ENCODE results near the gene ELP5. TPM values are rescaled to one million over a fixed set of nuclear protein-coding genes. Genes with fewer than 3 reads are reported as not detected.

ELP5 gene
- total RNA-seq, 4 donors from 2014 or later, result 41.9 to 65.6 (median 51.3) TPM

DNA sequence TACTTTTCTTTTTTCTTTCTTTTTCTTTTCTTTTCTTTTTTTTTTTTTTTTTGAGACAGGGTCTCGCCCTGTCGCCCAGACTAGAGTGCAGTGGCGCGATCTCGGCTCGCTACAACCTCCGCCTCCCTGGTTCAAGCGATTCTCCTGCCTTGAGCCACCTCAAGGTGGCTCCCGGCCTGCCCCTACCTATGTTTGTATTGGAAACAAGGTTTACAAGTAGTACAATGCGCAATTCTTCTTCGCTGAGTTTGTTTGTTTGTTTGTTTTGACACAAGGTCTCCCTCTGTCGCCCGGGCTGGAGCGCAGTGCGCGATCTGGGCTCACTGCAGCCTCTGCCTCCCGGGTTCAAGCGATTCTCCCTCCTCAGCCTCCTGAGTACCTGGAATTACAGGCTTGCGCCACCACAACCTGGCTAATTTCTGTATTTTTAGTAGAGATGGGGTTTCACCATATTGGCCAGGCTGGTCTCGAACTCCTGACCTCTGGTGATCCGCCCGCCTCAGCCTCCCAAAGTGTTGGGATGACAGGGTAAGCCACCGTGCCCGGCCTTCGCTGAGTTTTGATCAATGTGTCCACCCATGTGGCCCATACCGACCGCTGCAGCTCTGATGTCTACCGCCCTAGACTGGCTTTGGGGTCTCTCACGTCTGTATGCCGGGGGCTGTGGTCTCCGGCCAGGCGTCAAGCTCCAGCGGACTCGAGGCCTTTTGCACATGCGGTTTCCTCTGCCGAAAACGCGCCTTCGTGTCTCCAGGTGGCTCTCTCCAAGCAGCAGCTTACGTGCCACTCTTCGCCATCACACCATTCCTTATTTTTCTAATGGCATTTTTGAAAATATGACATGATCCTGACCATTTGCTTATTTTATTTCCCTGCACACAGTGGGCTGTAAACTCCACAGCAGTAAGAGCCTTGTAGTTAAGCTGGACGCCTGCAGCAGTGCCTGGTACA lies 43.5 kb downstream of the ELP5 start:
- Histone ChIP-seq H3K4me1 (peaks cover 0 to 27% of the 10 kb centered on the region in 2 donors), H3K9me3 (no peaks in the 10 kb centered on the region), H3K27me3 (peaks cover 0 to 6% of the 10 kb centered on the region in 2 donors), H3K27ac (peak overlapping the region; percentile 7 to 67), H3K4me3 (no peak overlapping the region), H3K36me3 (no peaks in the 10 kb centered on the region)
- intact Hi-C loops (cut with DNase I; ENCODE audit: low total_unique reads), result loop anchor here (2.0 to 10.0 kb wide), 2 partner anchors 15 to 241 kb away; partner anchors contain the start of gene SLC2A4
- DNase-seq, result no peak
- TF ChIP-seq, protein P1, sequence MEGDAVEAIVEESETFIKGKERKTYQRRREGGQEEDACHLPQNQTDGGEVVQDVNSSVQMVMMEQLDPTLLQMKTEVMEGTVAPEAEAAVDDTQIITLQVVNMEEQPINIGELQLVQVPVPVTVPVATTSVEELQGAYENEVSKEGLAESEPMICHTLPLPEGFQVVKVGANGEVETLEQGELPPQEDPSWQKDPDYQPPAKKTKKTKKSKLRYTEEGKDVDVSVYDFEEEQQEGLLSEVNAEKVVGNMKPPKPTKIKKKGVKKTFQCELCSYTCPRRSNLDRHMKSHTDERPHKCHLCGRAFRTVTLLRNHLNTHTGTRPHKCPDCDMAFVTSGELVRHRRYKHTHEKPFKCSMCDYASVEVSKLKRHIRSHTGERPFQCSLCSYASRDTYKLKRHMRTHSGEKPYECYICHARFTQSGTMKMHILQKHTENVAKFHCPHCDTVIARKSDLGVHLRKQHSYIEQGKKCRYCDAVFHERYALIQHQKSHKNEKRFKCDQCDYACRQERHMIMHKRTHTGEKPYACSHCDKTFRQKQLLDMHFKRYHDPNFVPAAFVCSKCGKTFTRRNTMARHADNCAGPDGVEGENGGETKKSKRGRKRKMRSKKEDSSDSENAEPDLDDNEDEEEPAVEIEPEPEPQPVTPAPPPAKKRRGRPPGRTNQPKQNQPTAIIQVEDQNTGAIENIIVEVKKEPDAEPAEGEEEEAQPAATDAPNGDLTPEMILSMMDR (IDR thresholded peaks at IDR 0.05), result no peak
- TF ChIP-seq POLR2A (IDR thresholded peaks at IDR 0.05), result no peak

DNA sequence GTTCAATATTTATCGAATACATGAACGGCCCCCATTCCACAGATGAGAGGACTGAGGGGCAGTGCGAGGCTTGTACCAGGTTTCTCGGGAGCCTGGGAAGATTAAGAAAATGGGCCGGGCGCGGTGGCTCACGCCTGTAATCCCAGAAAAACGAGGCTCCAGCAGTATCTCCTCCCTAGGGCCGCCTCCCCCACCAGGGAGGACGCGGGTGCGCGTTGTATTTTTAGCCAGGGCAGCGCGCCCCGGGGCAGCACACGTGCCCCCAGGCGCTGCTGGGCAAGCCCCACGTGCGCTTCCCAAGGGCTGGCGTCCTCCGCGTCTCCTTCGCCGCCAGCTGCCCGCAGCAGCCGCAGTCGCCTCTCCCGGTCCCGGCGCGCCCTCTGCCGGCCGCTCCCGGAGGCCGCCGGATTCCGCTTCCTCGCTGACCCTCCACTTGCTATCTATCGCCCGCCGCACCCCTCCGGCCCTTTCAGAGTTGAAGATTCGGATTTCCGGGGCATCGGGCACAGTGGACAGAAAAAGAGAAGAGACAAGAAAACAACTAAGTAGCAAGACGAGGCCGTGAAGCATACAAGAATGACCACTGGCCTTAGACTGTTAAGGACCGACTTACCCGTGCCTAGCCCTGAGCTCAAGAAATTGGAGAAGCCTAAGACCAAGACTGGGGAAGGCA lies 44.3 kb downstream of the ELP5 start:
- intact Hi-C loops (cut with DNase I; ENCODE audit: low total_unique reads), result loop anchor here (2.0 to 10.0 kb wide), 2 partner anchors 16 to 242 kb away; partner anchors contain the start of gene SLC2A4

DNA sequence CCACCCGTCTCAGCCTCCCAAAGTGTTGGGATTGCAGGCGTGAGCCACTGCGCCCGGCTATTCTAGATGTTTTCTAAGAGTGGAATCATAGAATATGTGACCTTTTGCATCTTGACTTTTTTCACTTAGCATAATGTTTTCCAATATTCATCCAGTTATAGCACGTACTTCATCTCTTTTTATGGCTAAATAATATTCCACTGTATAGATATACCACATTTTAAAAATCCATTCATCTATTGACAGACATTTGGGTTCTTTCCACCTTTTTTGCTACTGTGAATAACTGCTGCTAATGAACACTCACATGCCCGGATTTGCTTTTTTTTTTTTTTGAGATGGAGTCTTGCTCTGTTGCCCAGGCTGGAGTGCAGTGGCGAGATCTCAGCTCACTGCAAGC lies 52.2 kb downstream of the ELP5 start:
- H3K27ac ChIP-seq, result no peak overlapping the region
- TF ChIP-seq, protein P1 (IDR thresholded peaks at IDR 0.05), result no peak
- no peak for TF ChIP-seq POLR2A (IDR thresholded peaks at IDR 0.05)
- peaks cover 1 to 3% of the 10 kb centered on the region in 2 donors for H3K4me1 ChIP-seq
- H3K4me3 ChIP-seq, result no peak overlapping the region
- H3K36me3 ChIP-seq, result no peaks in the 10 kb centered on the region
- no peaks in the 10 kb centered on the region for H3K27me3 ChIP-seq
- H3K9me3 ChIP-seq, result no peaks in the 10 kb centered on the region
- no peak for DNase-seq
- intact Hi-C loops (cut with DNase I; ENCODE audit: low total_unique reads), result no loop called here

More for the DNA sequence above, 44.3 kb downstream of the ELP5 start:
- Histone ChIP-seq H3K27me3 (peaks cover 0 to 6% of the 10 kb centered on the region in 2 donors), H3K36me3 (no peaks in the 10 kb centered on the region), H3K4me3 (no peak overlapping the region), H3K4me1 (peaks cover 0 to 27% of the 10 kb centered on the region in 2 donors), H3K9me3 (no peaks in the 10 kb centered on the region), H3K27ac (peak overlapping the region; percentile 33 to 67)
- DNase-seq, result peak; percentile 78 to 84
- TF ChIP-seq, protein P1 (IDR thresholded peaks at IDR 0.05), result peak; percentile 94 to 98 (median 98)
- TF ChIP-seq POLR2A (IDR thresholded peaks at IDR 0.05), result peak in 1 of 2 donors; percentile 30

DNA sequence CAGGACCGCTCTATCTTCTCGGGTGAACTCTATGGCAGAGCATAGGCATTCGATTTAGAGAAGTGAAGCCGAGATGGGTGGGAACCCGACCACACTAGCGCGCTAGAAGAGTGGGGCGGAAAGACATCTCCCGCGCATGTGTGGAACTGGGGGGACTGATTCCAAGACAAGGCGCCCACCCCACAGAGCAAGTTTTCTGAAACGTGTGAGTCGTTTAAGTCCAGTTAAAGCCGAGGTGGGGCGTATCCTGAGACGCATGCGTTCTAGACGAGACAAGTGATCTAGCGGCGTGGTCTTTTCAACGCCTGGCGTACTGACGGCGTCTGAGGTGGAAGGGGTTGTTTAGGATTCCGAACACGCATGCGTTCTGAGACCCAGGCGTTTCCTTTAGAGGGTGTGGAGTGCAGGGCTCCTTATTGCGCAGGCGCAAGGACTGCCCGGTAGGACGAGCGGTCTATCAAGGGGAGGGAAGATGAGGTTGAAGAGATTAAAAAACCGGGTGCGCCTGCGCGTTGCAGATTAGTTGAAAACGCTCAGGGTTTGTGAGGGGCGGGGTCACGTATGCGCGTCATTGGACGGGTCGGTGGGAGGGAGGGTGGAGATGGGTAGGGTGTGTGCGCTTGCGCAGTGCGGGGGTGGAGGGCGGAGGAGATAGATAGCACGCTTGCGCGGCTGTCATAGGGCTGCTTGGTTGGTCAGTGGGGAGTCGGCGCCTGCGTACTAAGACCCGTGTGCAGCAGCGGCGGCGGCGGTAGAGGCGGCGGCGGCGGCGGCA lies 55.1 kb downstream of the ELP5 start, which contains the start of gene EIF5A:
EIF5A (plus strand) TSS at position 718 of the 775 bp plus-strand sequence. CDS start 2,008 bp downstream, outside the sequence.
- Histone ChIP-seq H3K27ac (peak within 1 kb of the TSS; percentile 98 to 99), H3K4me3 (peak within 1 kb of the TSS; percentile 64 to 100), H3K36me3 (no peaks in the 10 kb centered on the region), H3K4me1 (peaks cover 10 to 17% of the 10 kb centered on the region in 2 donors), H3K27me3 (no peaks in the 10 kb centered on the region), H3K9me3 (no peaks in the 10 kb centered on the region)
- TF ChIP-seq, protein P1 (IDR thresholded peaks at IDR 0.05), result peak in 2 of 4 experiments; percentile 2 to 26
- TF ChIP-seq POLR2A (IDR thresholded peaks at IDR 0.05), result peak; percentile 88 to 96
- intact Hi-C loops (cut with DNase I; ENCODE audit: low total_unique reads), result no loop called here
- peak; percentile 100 for DNase-seq
